Measurements from ENCODE around the gene VPS54. TPM values are rescaled to one million over a fixed set of nuclear protein-coding genes. Genes with fewer than 3 reads are reported as not detected.

VPS54 gene
- total and polyA plus RNA-seq, 9 of the 15 experiments (the other 6 are each of a cell fraction or from before 2014, with no cell fraction given) = 4.9 to 23.2 (median 13.2) TPM

DNA sequence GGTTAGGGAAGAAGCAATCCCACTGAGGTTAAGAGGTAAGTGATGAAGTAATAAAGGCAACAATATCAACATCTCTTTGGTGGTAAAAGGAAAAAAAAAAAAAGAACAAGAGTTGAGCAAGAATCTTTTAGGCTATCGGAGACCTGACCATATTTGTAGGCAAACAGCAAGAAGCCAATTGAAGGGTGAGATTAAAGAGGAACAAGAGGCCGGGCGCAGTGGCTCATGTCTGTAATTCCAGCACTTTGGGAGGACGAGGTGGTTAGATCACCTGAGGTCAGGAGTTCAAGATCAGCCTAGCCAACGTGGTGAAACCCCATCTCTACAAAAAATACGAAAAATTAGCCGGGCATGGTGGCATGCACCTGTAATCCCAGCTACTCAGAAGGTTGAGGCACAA, 11.3 kb downstream of the VPS54 start:
- TF ChIP-seq SP1 (CRISPR knock-in tag; IDR thresholded peaks at IDR 0.05) (no peak), MTA3 (IDR thresholded peaks at IDR 0.05; ENCODE audit: borderline replicate concordance) (no peak), ZNF75A (CRISPR knock-in tag; IDR thresholded peaks at IDR 0.05) (no peak), TOE1 (IDR thresholded peaks at IDR 0.05; ENCODE audit: borderline replicate concordance) (no peak), TOE1 (CRISPR knock-in tag; IDR thresholded peaks at IDR 0.05; ENCODE audit: borderline replicate concordance, low read depth) (no peak), TAF15 (IDR thresholded peaks at IDR 0.05; ENCODE audit: low read depth, low read length) (no peak), ZNF764 (CRISPR knock-in tag; IDR thresholded peaks at IDR 0.05; ENCODE audit: low read depth) (no peak), ZNF699 (CRISPR knock-in tag; IDR thresholded peaks at IDR 0.05; ENCODE audit: insufficient replicate concordance) (no peak), KLF13 (tag; IDR thresholded peaks at IDR 0.05; ENCODE audit: borderline replicate concordance, low read depth) (no peak), PHB2 (IDR thresholded peaks at IDR 0.05; ENCODE audit: low read depth) (no peak), ZNF197 (CRISPR knock-in tag; IDR thresholded peaks at IDR 0.05; ENCODE audit: low read depth) (no peak), ZNF586 (CRISPR knock-in tag; conservative IDR thresholded peaks at IDR 0.05) (no peak), TEAD1 (CRISPR knock-in tag; IDR thresholded peaks at IDR 0.05) (no peak)
- TF ChIP-seq, protein P1, sequence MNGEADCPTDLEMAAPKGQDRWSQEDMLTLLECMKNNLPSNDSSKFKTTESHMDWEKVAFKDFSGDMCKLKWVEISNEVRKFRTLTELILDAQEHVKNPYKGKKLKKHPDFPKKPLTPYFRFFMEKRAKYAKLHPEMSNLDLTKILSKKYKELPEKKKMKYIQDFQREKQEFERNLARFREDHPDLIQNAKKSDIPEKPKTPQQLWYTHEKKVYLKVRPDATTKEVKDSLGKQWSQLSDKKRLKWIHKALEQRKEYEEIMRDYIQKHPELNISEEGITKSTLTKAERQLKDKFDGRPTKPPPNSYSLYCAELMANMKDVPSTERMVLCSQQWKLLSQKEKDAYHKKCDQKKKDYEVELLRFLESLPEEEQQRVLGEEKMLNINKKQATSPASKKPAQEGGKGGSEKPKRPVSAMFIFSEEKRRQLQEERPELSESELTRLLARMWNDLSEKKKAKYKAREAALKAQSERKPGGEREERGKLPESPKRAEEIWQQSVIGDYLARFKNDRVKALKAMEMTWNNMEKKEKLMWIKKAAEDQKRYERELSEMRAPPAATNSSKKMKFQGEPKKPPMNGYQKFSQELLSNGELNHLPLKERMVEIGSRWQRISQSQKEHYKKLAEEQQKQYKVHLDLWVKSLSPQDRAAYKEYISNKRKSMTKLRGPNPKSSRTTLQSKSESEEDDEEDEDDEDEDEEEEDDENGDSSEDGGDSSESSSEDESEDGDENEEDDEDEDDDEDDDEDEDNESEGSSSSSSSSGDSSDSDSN (IDR thresholded peaks at IDR 0.05; ENCODE audit: borderline replicate concordance in 1 of 2, low read depth in 2 of 2, low read length in 2 of 2) = no peak
- 89% methylated on average over 7 of the region's 7 CpGs for WGBS (ENCODE audit: insufficient coverage, low coverage, missing lambda C conversion rate)
- ChIA-PET CTCF (ENCODE audit: low intra/inter-chr PET ratio) (no interaction called here), POLR2A (no interaction called here)
- Histone ChIP-seq H3K27me3 (ENCODE audit: control insufficient read depth in 2 of 2, insufficient read depth in 2 of 2, low read length in 2 of 2) (no peaks in the 10 kb centered on the region), H3K27ac (ENCODE audit: extremely low read depth, low read depth, low read length) (no peak overlapping the region), H3K9ac (ENCODE audit: insufficient read depth in 1 of 2, low read depth in 2 of 2, low read length in 2 of 2) (no peak overlapping the region), H3K4me3 (no peak overlapping the region), H3K9me1 (ENCODE audit: control insufficient read depth, insufficient read depth, low read length) (no peaks in the 10 kb centered on the region), H3K79me2 (ENCODE audit: control insufficient read depth, insufficient read depth, low read length) (peaks cover 53% of the 10 kb centered on the region), H3K9me3 (replicated peaks; ENCODE audit: control insufficient read depth, insufficient read depth, low read depth, low read length) (no peaks in the 10 kb centered on the region), H3K4me1 (replicated peaks in 1 of 2; ENCODE audit: control insufficient read depth in 2 of 2, insufficient read depth in 2 of 2, low read length in 2 of 2) (no peaks in the 10 kb centered on the region), H3K36me3 (ENCODE audit: control insufficient read depth, insufficient read depth, low read length) (peaks cover 5% of the 10 kb centered on the region; the same call in 1 of the 3 replicates), H2AFZ (ENCODE audit: low read depth, low read length) (no peak overlapping the region), H3K4me2 (ENCODE audit: insufficient read depth, low read length) (no peak overlapping the region), H4K20me1 (replicated peaks; ENCODE audit: control insufficient read depth, insufficient read depth, low read length) (no peaks in the 10 kb centered on the region)
- BruUV-seq (replicated peaks) = no TSS peak
- in situ Hi-C loops (cut with MboI) (no loop called here), intact Hi-C loops (cut with micrococcal nuclease) (no loop called here)
- ATAC-seq (no peak), DNase-seq (ENCODE audit: extremely low read depth in 1 of 4, low spot score in 3 of 4) (no peak), FAIRE-seq (no peak)

All from K562 (cell line).